DMS 273 (cell line): ENCODE measurements around the gene BNIP3.
"Not testable (repeated sequence)": the region's sequence is repeated elsewhere in the genome, so short reads cannot be mapped to it uniquely, and the experiment has no call there.

Source experiments
- DNase-seq: peaks from one replicate; lab custom pipeline; 2025; ENCODE audit not compliant: unreplicated experiment; lab: John Stamatoyannopoulos, UW

BNIP3 gene

GRCh38 chr10:131954356-131954965 lies 27.3 kb downstream of the BNIP3 start:
- DNase-seq: no peak

- not testable (repeated sequence) for DNase-seq
Measured at GRCh38 chr10:131949908-131950307, 31.8 kb downstream of the BNIP3 start.

GRCh38 chr10:131949041-131949862 lies 32.5 kb downstream of the BNIP3 start:
- no peak for DNase-seq

- no peak for DNase-seq
Measured at GRCh38 chr10:131948501-131948900, 33.2 kb downstream of the BNIP3 start.

- no peak for DNase-seq
Measured at GRCh38 chr10:131947631-131948347, 33.9 kb downstream of the BNIP3 start.

GRCh38 chr10:131946880-131947279 lies 34.8 kb downstream of the BNIP3 start:
- no peak for DNase-seq

- no peak for DNase-seq
Measured at GRCh38 chr10:131946321-131946751, 35.4 kb downstream of the BNIP3 start.

GRCh38 chr10:131944976-131945695 lies 36.6 kb downstream of the BNIP3 start:
- no peak for DNase-seq

- no peak for DNase-seq
Measured at GRCh38 chr10:131944412-131944811, 37.3 kb downstream of the BNIP3 start.

- peak; percentile 14 for DNase-seq
Measured at GRCh38 chr10:131943021-131943814, 38.5 kb downstream of the BNIP3 start.

- no peak for DNase-seq
Measured at GRCh38 chr10:131942455-131942854, 39.3 kb downstream of the BNIP3 start.

- DNase-seq: no peak
Measured at GRCh38 chr10:131938681-131939080, 43.0 kb downstream of the BNIP3 start.

GRCh38 chr10:131937836-131938235 lies 43.9 kb downstream of the BNIP3 start:
- no peak for DNase-seq

- DNase-seq: no peak
Measured at GRCh38 chr10:131936736-131937135, 45.0 kb downstream of the BNIP3 start.

- DNase-seq: no peak
Measured at GRCh38 chr10:131936294-131936693, 45.4 kb downstream of the BNIP3 start.

- DNase-seq: no peak
Measured at GRCh38 chr10:131935260-131935659, 46.5 kb downstream of the BNIP3 start.

GRCh38 chr10:131934769-131935168 lies 47.0 kb downstream of the BNIP3 start:
- DNase-seq: no peak

- no peak for DNase-seq
Measured at GRCh38 chr10:131933696-131934086, 48.0 kb downstream of the BNIP3 start.

GRCh38 chr10:131933016-131933695 lies 48.6 kb downstream of the BNIP3 start:
- DNase-seq: no peak

GRCh38 chr10:131931981-131932380 lies 49.7 kb downstream of the BNIP3 start:
- DNase-seq: no peak
